Mesodermal cell (in vitro differentiated cells): ENCODE measurements around the gene LSM3.
A peak's percentile ranks its signal among the peaks of the same experiment; 100 is the strongest.
"Not testable (repeated sequence)": the region's sequence is repeated elsewhere in the genome, so short reads cannot be mapped to it uniquely, and the experiment has no call there.

ENCODE experiments used
- H3K27ac ChIP-seq: 2 replicates; pipeline ENCODE4 v1.7.0; 2013; ENCODE audit warnings: mild to moderate bottlenecking, low read depth, low read length, moderate library complexity; ENCODE audit not compliant: severe bottlenecking
- H3K36me3 ChIP-seq: 2 replicates; pipeline ENCODE4 v1.7.1; 2013; ENCODE audit warnings: mild to moderate bottlenecking, low read length, moderate library complexity; ENCODE audit not compliant: control insufficient read depth, insufficient read depth
- H3K4me1 ChIP-seq: one replicate; pipeline ENCODE4 v1.7.1; 2013; ENCODE audit warnings: mild to moderate bottlenecking, low read length; ENCODE audit not compliant: insufficient read depth, control insufficient read depth, poor library complexity, severe bottlenecking
- H3K4me3 ChIP-seq: 2 replicates; pipeline ENCODE4 v1.7.0; 2013; ENCODE audit warnings: low read length, control low read depth, mild to moderate bottlenecking; ENCODE audit not compliant: insufficient read depth, poor library complexity, severe bottlenecking; ENCODE audit errors: extremely low read depth
- H3K9me3 ChIP-seq: 2 replicates; pipeline ENCODE4 v1.7.1; 2013; ENCODE audit warnings: mild to moderate bottlenecking, low read length, moderate library complexity; ENCODE audit not compliant: control insufficient read depth
- WGBS, 2 experiments: methylation state at CpG; one replicate each; pipeline ENCODE4 v1.1.5; 2013; ENCODE audit warnings: missing lambda C conversion rate in 2 of 2; ENCODE audit not compliant: insufficient coverage in 2 of 2; 5-methylcytosine and 5-hydroxymethylcytosine counted together

The LSM3 gene

DNA sequence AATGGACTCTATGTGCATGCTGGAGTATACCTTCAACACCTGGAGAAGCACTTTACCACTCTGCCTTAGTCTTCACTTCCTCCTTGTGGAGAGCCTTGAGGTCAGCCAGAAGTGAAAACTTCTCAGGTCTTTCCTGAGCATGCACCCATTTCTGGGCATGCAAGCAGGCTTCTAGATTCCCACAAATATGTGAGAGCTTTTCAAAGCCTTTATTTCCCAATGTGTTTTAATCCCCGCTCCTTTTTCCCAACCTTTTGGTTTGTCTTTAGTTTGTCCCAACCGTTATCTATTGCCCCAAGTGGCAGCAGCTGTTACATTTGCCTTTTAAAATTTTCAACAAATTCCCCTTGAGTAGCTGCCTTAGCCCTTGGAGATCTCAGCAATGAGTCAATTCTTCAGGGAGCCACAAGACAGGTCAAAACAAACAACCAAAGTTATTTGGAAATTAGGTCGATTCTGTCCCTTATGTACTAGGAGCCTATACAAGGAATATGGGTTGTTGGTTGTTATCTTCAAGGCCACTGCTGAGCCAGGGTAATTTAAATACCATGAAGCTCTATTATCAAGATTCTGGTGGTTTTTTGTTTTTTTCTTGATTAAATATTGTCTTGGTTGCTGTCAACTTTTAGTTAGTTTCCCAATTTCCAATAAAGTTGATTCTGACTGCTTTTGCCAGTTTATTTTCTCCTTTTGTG, 44.4 kb downstream of the LSM3 start:
- H3K4me3 ChIP-seq = no peak overlapping the region
- no peaks in the 10 kb centered on the region for H3K36me3 ChIP-seq
- WGBS, 2 experiments = 88 to 100% methylated on average over 2 to 3 of the region's 3 CpGs
- peaks cover 10% of the 10 kb centered on the region for H3K9me3 ChIP-seq
- peaks cover 43% of the 10 kb centered on the region for H3K4me1 ChIP-seq
- no peak overlapping the region for H3K27ac ChIP-seq

DNA sequence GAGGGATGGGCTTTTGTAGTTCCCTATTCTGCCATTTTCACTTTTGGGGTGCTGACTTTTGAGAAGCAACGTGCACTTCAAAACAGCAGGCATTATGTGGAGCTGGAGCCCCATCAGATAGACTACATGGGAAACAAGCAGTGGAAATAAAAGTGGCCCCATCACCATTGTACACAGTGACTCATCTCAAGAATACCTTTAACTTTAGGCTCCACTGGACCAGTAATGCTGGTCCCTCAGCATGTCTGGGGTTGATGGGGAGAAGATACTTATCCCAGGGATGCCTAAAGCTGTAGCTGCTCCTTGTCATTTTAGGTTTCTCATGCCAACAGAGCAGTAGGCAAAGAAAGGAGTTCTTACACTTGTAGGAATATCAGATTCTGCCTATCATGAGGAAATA, 45.0 kb downstream of the LSM3 start:
- no peak overlapping the region for H3K4me3 ChIP-seq
- H3K36me3 ChIP-seq = no peaks in the 10 kb centered on the region
- H3K9me3 ChIP-seq = peaks cover 10% of the 10 kb centered on the region
- H3K4me1 ChIP-seq = peaks cover 43% of the 10 kb centered on the region
- no peak overlapping the region for H3K27ac ChIP-seq
- WGBS, 2 experiments = 100% methylated on average over 1 of the region's 1 CpG; no CpG with 5 or more reads in 1 of the 2 experiments

DNA sequence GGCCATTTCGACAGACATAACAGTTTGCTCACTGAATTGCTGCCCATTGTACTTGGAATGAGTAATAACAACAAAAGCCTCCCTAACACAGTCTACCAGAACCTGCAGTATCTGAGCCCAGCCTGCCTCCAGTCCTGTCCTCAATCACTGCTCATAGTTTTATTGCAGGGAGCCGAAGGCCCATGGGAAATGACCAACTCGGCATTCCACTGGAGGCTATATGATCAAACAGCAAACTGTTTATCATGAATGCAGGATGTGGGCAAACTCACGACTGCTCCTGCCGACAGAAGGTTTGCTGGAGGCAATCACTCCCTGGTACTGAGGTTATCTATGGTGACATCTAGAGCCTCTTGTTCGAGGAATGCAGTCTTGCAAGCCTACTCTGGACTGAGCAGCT, 46.3 kb downstream of the LSM3 start:
- WGBS, 2 experiments = 84 to 87% methylated on average over 3 of the region's 6 CpGs
- Histone ChIP-seq H3K4me3 (no peak overlapping the region), H3K4me1 (peaks cover 43% of the 10 kb centered on the region), H3K36me3 (no peaks in the 10 kb centered on the region), H3K27ac (peak overlapping the region; percentile 91), H3K9me3 (peaks cover 10% of the 10 kb centered on the region)

DNA sequence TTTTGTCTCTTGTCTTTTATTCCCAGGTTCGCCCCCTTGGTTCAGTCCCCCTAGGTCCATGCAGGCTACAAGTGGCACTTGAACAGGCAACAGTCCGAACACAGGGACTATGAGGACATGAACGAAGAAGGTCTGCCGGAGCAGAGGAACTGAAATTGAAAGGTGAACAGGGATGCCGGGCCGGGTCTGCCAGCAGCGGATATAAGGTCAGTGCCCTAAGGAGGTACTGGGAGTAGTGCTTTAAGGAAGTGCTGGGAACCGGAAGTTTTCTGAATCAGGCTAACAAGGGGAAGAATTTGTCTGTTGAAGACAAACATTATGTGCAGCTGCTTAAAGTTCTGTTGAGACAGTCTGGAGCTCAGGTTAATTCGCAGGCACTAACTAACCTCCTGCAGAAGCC, 46.8 kb downstream of the LSM3 start:
- 88 to 94% methylated on average over 8 to 9 of the region's 9 CpGs for WGBS, 2 experiments
- H3K4me1 ChIP-seq = peaks cover 48% of the 10 kb centered on the region
- H3K27ac ChIP-seq = peak overlapping the region; percentile 91

DNA sequence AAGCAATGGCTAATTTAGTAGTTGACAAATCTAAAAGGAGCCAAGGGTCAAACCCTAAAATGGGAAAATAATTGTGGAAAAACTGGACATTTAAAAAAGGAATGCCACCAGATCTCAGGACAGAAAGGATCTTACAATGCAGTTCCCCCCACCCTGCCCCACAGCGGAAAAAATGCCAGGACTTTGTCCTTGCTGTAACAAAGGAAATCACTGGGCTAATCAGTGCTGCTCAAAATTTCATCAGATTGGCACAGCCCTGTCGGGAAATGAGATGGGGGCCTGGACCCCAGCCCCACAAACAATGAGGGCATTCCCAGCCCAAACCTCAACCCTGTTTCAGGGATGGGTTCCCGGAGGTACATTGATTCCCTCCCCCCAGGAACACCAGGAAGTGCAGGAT, 47.7 kb downstream of the LSM3 start:
- not testable (repeated sequence) for H3K4me3 ChIP-seq, H3K27ac ChIP-seq
- WGBS, 2 experiments = 77 to 92% methylated on average over 2 to 3 of the region's 3 CpGs

More for the DNA sequence above, 46.8 kb downstream of the LSM3 start:
- Histone ChIP-seq H3K4me3 (no peak overlapping the region), H3K36me3 (no peaks in the 10 kb centered on the region), H3K9me3 (peaks cover 14% of the 10 kb centered on the region)

DNA sequence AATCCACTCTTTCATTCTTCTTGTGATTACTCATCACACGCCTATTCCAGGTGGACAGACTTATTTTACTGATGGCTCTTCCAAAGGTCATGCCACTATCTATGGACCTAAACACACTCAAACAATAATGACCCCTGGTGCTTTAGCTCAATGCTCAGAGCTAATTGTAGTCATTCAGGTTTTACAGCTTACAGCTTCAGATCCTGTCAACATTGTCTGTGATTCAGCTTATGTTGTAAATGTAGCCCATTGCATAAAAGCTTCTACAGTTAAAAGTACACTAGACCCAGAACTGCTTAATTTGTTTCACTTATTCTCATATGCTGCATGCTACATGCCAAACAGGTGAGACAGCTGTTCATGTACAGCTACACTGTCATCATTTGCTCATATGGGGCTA, 49.2 kb downstream of the LSM3 start:
- H3K27ac ChIP-seq = no peak overlapping the region
- H3K36me3 ChIP-seq = no peaks in the 10 kb centered on the region
- peaks cover 67% of the 10 kb centered on the region for H3K4me1 ChIP-seq
- H3K9me3 ChIP-seq = peaks cover 6% of the 10 kb centered on the region
- no peak overlapping the region for H3K4me3 ChIP-seq
- WGBS, 2 experiments = 57 to 58% methylated on average over 1 of the region's 1 CpG

More for the DNA sequence above, 47.7 kb downstream of the LSM3 start:
- H3K9me3 ChIP-seq = peaks cover 13% of the 10 kb centered on the region
- peaks cover 54% of the 10 kb centered on the region for H3K4me1 ChIP-seq
- not testable (repeated sequence) for H3K36me3 ChIP-seq

DNA sequence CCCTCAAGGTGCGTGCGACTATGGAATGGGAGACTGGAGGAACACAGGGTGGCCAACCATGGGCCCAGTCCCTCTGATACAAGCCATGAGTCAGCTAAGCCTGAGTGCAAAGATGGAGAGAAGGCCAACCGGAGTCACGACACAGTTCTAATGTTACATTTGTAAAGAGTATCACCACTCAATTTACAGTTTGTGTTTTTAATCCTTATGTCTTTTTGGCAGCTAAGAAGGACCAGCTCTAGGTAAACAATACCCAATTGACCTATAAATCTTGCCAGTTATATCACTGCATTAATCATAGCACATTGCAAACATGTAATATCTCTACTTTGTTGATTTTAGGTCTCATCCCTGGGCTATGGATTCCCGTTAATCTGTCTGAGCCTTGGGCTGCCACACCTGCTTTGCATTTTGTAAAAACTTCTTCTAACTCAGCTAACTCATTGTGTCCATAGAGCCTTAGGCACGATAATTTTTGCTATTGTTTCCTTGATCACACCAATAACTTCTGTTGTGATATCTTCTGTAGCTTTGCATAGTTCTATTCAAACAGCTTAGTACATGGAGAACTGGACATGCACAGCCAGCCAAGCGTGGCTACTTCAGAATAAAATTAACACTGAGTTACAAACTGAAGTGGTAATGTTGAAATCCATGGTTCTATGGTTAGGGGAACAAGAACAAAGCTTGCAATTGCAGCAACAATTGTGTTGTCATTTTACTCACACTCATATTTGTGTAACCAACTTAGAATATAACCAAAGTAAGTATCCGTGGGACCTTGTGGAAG, 50.3 kb downstream of the LSM3 start:
- Histone ChIP-seq H3K9me3 (peaks cover 11% of the 10 kb centered on the region), H3K27ac (no peak overlapping the region), H3K4me1 (peaks cover 59% of the 10 kb centered on the region), H3K4me3 (no peak overlapping the region), H3K36me3 (no peaks in the 10 kb centered on the region)
- 89 to 100% methylated on average over 6 of the region's 8 CpGs for WGBS, 2 experiments

DNA sequence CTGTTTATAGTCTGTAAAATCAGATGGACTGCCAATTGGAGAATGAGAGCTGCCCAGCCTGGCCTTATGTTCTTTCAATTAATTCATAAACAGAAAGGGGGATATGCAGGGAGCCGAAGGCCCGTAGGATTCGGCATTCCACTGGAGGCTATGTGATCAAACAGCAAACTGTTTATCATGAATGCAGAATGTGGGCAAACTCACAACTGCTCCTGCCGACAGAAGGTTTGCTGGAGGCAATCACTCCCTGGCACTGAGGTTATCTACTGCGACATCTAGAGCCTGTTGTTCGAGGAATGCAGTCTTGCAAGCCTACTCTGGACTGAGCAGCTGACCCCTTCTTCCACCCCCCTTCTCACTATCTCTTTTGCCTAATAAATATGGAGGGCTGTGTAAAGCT, 51.1 kb downstream of the LSM3 start:
- peaks cover 20% of the 10 kb centered on the region for H3K9me3 ChIP-seq
- H3K36me3 ChIP-seq, H3K27ac ChIP-seq, H3K4me3 ChIP-seq: not testable (repeated sequence)
- 86 to 100% methylated on average over 1 to 5 of the region's 6 CpGs for WGBS, 2 experiments
- H3K4me1 ChIP-seq = peaks cover 51% of the 10 kb centered on the region

DNA sequence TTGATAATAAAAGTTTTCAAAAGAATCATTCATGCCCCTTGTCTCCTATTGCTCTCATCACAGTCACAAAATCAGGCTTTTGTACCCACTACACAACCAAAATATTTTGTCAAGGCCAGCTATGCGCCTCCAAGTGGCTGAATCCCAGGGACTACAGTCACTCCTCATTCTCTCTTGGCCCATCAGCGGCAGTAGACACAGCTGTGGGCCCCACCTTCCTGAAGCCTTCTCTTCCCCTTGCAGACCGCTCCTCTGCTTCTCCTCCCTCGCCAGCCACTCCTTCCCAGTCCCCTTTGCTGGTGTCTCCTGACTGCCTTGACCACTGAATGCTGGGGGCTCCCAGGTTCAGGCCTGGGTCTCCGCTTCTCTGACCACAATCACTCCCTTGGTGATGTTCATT, 52.1 kb downstream of the LSM3 start:
- Histone ChIP-seq H3K9me3 (peaks cover 21% of the 10 kb centered on the region), H3K4me3 (no peak overlapping the region), H3K4me1 (peaks cover 46% of the 10 kb centered on the region), H3K27ac (no peak overlapping the region), H3K36me3 (no peaks in the 10 kb centered on the region)
- 93 to 97% methylated on average over 5 of the region's 5 CpGs for WGBS, 2 experiments

DNA sequence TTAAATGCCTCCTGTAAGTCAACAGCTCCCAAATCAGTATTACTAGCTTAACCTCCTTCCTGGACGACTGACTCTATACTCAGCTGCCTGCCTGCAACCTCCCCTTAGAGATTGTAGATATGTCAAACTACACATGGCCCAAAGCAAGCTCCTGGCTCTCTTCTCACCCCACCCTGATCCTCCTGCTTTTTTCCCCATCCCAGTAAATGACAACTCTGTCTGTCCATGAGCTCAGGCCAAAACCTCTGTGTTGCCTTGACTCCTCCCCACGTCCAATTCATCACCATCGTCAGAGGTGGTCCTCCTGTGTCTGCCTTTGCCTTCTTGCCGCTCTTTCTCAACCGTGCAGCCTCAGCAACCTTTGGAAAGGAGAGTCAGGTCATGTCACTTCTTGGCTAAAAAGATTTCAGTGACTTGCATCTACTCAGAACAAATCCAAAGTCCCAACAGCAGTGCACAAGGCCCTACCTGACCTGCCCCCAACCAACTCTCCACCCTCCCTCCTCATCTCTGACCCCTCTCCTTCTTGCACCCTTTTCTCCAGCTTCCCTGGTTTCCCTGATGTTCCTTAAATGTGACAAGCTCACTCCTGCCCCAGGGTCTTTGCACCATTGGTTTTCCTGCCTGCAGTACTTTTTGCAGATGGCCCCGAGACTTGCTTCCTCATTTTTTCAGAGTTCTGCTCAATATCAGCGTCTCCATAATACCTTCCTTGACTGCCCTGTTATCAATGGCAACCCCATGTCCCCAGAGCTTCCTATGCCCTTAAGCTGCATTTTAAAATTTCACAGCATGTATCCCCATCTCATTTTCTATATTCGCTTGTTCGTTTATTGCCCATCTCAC, 52.8 kb downstream of the LSM3 start:
- WGBS, 2 experiments = 85 to 100% methylated on average over 5 to 6 of the region's 9 CpGs
- Histone ChIP-seq H3K9me3 (peaks cover 21% of the 10 kb centered on the region), H3K4me1 (peaks cover 40% of the 10 kb centered on the region), H3K27ac (no peak overlapping the region), H3K36me3 (no peaks in the 10 kb centered on the region), H3K4me3 (no peak overlapping the region)
